Coronary artery (tissue), 2 donors: ENCODE measurements around the gene UFC1.
A peak's percentile ranks its signal among the peaks of the same experiment; 100 is the strongest.

ENCODE experiments used
- DNase-seq: peaks from one replicate; pipeline ENCODE4 v3.0.0-alpha.2; 2017; ENCODE audit warnings: low spot score
- H3K27ac ChIP-seq, 2 donors: fragments of 200-600 bp; sonication (generic); one replicate each; pipeline ENCODE4 v1.5.1; 2016 to 2019
- H3K4me3 ChIP-seq: fragments of 200-600 bp; sonication (generic); 2 replicates; pipeline ENCODE4 v1.5.1; 2016; ENCODE audit warnings: mild to moderate bottlenecking, moderate library complexity
- CTCF ChIP-seq: fragments of 200-600 bp; sonication (generic); IDR thresholded peaks from one replicate; pipeline ENCODE4 v1.5.1; 2019; ENCODE audit warnings: antibody characterized with exemption

UFC1 gene

DNA sequence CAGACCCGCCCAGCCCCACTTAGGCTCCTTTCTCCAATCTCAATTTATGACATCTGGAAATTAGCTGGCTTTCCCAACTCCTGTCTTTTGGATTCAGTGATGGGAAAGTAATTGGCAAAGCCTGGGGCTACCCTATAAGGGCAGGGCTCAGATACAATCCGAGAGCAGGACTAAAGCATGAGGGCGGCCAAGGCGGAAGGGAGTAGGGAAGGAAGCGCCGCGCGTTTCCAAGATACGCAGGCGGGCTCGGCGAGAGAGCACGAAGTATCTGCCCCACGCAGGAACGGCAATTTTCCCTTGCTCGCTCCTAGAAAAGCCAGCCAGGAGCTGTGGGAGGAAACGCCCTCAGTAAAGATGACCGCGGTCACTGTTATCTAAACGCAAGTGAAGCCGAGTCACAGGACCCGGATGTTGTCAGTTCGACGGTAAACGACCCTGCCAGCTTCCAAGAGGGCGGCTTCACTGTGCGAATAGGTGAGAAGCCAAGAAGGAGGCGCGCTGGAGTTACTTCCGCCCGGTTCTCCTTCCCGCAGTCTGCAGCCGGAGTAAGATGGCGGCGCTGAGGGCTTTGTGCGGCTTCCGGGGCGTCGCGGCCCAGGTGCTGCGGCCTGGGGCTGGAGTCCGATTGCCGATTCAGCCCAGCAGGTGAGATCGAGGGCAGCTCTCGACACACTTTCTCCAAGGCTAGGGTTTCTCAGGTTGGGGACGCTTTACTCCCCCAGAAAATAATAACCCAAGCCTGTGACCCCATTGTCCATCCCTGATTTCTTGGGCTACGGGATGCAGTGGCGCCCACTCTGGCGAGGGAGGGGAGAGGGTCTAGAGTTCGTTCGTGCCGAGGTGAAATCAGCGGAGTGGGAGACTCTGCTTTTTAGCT, 48.3 kb downstream of the UFC1 start, which contains the start of gene NDUFS2:
Gene NDUFS2 (plus strand): TSS at position 532 of the 877 bp plus-strand sequence. CDS start 19 bp downstream, at position 551.
- Histone ChIP-seq H3K4me3 (peak within 1 kb of the TSS; percentile 94), H3K27ac (peak within 1 kb of the TSS; percentile 97 to 98)
- DNase-seq = peak; percentile 99
- no peak for TF ChIP-seq CTCF

DNA sequence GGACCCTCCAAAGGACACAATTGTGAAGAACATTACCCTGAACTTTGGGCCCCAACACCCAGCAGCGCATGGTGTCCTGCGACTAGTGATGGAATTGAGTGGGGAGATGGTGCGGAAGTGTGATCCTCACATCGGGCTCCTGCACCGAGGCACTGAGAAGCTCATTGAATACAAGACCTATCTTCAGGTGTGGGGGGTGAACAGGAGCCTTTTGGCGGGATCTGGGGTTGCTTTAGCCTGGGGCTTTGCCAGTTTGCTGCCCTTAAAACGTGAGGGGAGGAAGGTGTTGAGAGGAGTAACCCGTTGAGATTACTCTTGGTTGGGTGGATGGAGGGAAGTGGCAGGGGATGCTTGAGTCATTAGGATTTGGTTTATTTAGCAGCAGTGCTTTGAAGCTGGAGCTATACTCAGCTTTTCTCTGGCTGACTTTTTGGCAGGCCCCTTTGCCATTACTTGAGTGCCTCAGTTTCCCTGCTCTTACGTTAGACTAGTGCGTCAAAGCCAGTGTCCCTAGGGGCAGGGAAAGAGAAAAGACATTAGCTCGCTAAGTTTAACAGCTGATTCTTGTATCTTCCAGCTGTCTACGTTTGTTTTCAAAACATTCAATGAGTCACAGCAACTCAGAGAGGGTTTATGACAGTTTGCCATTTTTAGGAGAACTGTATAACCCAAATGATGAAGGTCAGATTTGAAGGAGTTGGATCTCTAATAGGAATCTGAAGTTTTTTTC, 52.8 kb downstream of the UFC1 start:
- Histone ChIP-seq H3K27ac (peak overlapping the region; percentile 68 to 91), H3K4me3 (peak overlapping the region; percentile 50)
- DNase-seq = no peak
- TF ChIP-seq CTCF = no peak

- DNase-seq = peak; percentile 89
- TF ChIP-seq CTCF = no peak
These were observed 53.4 kb downstream of the UFC1 start for GRCh38 chr1:161207173-161207572.

More at GRCh38 chr1:161207173-161207572, 53.4 kb downstream of the UFC1 start:
- H3K27ac ChIP-seq = peak overlapping the region; percentile 68 to 91
- peak overlapping the region; percentile 50 for H3K4me3 ChIP-seq
